GM19238 (cell line): ENCODE results near the gene ZNF609.
"Not testable (repeated sequence)": the region's sequence is repeated elsewhere in the genome, so short reads cannot be mapped to it uniquely, and the experiment has no call there.

Source experiments
- DNase-seq: peaks from one replicate; pipeline ENCODE4 v3.0.0; 2011; ENCODE audit warnings: low spot score; ENCODE audit not compliant: insufficient read length

ZNF609 gene

GRCh38 chr15:64618540-64618939 is 158.2 kb downstream of the ZNF609 start:
- DNase-seq: no peak

- DNase-seq: no peak
These were observed 159.8 kb downstream of the ZNF609 start for GRCh38 chr15:64619880-64620839.

- DNase-seq: no peak
These were observed 160.7 kb downstream of the ZNF609 start for GRCh38 chr15:64621056-64621455.

GRCh38 chr15:64622410-64623260 is 162.3 kb downstream of the ZNF609 start:
- no peak for DNase-seq

- DNase-seq: no peak
These were observed 163.1 kb downstream of the ZNF609 start for GRCh38 chr15:64623347-64623996.

GRCh38 chr15:64624242-64624641 is 163.9 kb downstream of the ZNF609 start:
- DNase-seq: no peak

- no peak for DNase-seq
These were observed 168.7 kb downstream of the ZNF609 start for GRCh38 chr15:64629063-64629462.

GRCh38 chr15:64630396-64631107 is 170.2 kb downstream of the ZNF609 start:
- no peak for DNase-seq

- not testable (repeated sequence) for DNase-seq
These were observed 172.3 kb downstream of the ZNF609 start for GRCh38 chr15:64632639-64633038.

- no peak for DNase-seq
These were observed 173.0 kb downstream of the ZNF609 start for GRCh38 chr15:64633332-64633731.

GRCh38 chr15:64634027-64634426 is 173.6 kb downstream of the ZNF609 start:
- peak; percentile 32 for DNase-seq

GRCh38 chr15:64634576-64635498 is 174.5 kb downstream of the ZNF609 start:
- no peak for DNase-seq

- DNase-seq: no peak
These were observed 175.4 kb downstream of the ZNF609 start for GRCh38 chr15:64635499-64636495.

- DNase-seq: no peak
These were observed 176.2 kb downstream of the ZNF609 start for GRCh38 chr15:64636556-64636955.

- no peak for DNase-seq
These were observed 177.0 kb downstream of the ZNF609 start for GRCh38 chr15:64637412-64637811.

- not testable (repeated sequence) for DNase-seq
These were observed 179.4 kb downstream of the ZNF609 start for GRCh38 chr15:64639744-64640143.

GRCh38 chr15:64640146-64640871 is 179.9 kb downstream of the ZNF609 start:
- no peak for DNase-seq

- DNase-seq: no peak
These were observed 182.5 kb downstream of the ZNF609 start for GRCh38 chr15:64642875-64643274.
